K562 (cell line): Measurements from ENCODE around the gene SEPTIN1. TPM values are rescaled to one million over a fixed set of nuclear protein-coding genes. Genes with fewer than 3 reads are reported as not detected.

Experiments used
- BHLHE40 ChIP-seq: IDR thresholded peaks from 2 replicates; pipeline ENCODE4 v1.6.1; 2011; ENCODE audit warnings: low read length, improper control_type of control experiment
- FIP1L1 ChIP-seq: fragments of 200-400 bp; formaldehyde crosslinking; IDR thresholded peaks from 2 replicates; pipeline ENCODE4 v1.6.1; 2018; ENCODE audit warnings: mild to moderate bottlenecking, low read depth, low read length; ENCODE audit not compliant: poor library complexity, severe bottlenecking
- FOXA1 ChIP-seq: fragments of 450-650 bp; IDR thresholded peaks from 2 replicates; pipeline ENCODE4 v1.6.1; 2016; ENCODE audit warnings: mild to moderate bottlenecking, borderline replicate concordance
- GTF2E2 ChIP-seq: fragments of 200-800 bp; sonication (Bioruptor generic); IDR thresholded peaks from 2 replicates; pipeline ENCODE4 v1.6.1; 2016; ENCODE audit warnings: missing genetic modification characterization, missing compliant biosample characterization
- KDM4B ChIP-seq, 2 experiments: fragments of 450-650 bp in 1 of 2; sonication (generic) in 1 of 2; IDR thresholded peaks; 2 replicates each; pipeline ENCODE4 v1.6.1; 2016 to 2017; ENCODE audit warnings: borderline replicate concordance in 2 of 2, antibody characterized with exemption in 1 of 2, low read depth in 1 of 2, mild to moderate bottlenecking in 1 of 2
- KLF6 ChIP-seq: fragments of 250-450 bp; sonication (Bioruptor Pico); IDR thresholded peaks from 2 replicates; pipeline ENCODE4 v1.4.0; 2020; ENCODE audit warnings: mild to moderate bottlenecking, moderate library complexity, borderline replicate concordance
- NR4A1 ChIP-seq, 2 experiments: fragments of 250-450 bp in 1 of 2; fragments of 450-650 bp in 1 of 2; sonication (Bioruptor Pico) in 1 of 2; IDR thresholded peaks; 2 replicates each; pipeline versions ENCODE4 v1.4.0 to v1.6.1; 2016 to 2020; ENCODE audit warnings: mild to moderate bottlenecking in 2 of 2, missing compliant biosample characterization in 1 of 2, missing genetic modification characterization in 1 of 2, moderate library complexity in 1 of 2
- TEAD4 ChIP-seq, 2 experiments: sonication (generic) in 1 of 2; formaldehyde crosslinking in 1 of 2; IDR thresholded peaks; 2 replicates each; pipeline versions ENCODE4 v1.6.1 to v1.8.0; 2012 to 2022; ENCODE audit warnings: borderline replicate concordance in 1 of 2, inconsistent platforms in 1 of 2, low read length in 1 of 2, mild to moderate bottlenecking in 1 of 2, missing genetic modification reagents in 1 of 2
- ZBTB40 ChIP-seq, 2 experiments: fragments of 450-650 bp in 1 of 2; sonication (generic) in 1 of 2; formaldehyde crosslinking in 1 of 2; IDR thresholded peaks; 2 replicates each; pipeline versions ENCODE4 v1.7.1 to v1.9.0; 2016 to 2022; ENCODE audit warnings: inconsistent platforms in 1 of 2, mild to moderate bottlenecking in 1 of 2, missing genetic modification reagents in 1 of 2
- ZNF174 ChIP-seq: fragments of 250-450 bp; sonication (Bioruptor Pico); IDR thresholded peaks from 2 replicates; pipeline ENCODE4 v1.4.0; 2020; ENCODE audit warnings: mild to moderate bottlenecking
- ZNF592 ChIP-seq: fragments of 450-650 bp; IDR thresholded peaks from 2 replicates; pipeline ENCODE4 v1.6.1; 2017; ENCODE audit warnings: antibody characterized with exemption, mild to moderate bottlenecking
- polyA plus RNA-seq, 8 experiments: library from polyadenylated mRNA; depleted of rRNA in 4 of 8; stranded (reverse) in 5 of 8; unstranded in 3 of 8; fragments of >200 nt; fragmentation: Nextera tagmentation in 2 of 8; fragmentation: Illumina TruSeq in 1 of 8; extraction: Ambion mirVana in 2 of 8; extraction: Trizol in 1 of 8; gene quantifications; 2 replicates each; pipeline versions ENCODE4 v1.2.1 to v1.2.3, GENCODE V29; 2011 to 2014; ENCODE audit warnings: inconsistent platforms in 1 of 8, missing spikeins in 1 of 8
- total RNA-seq, 7 experiments: library from RNA; depleted of rRNA in 6 of 7; stranded (reverse); fragments of >200 nt in 6 of 7; fragmentation: Illumina TruSeq in 2 of 7; extraction: Trizol in 2 of 7; gene quantifications; 2 replicates each; pipeline versions ENCODE4 v1.2.1 to v1.2.3, GENCODE V29; 2011 to 2021; ENCODE audit warnings: low replicate concordance in 1 of 7

Gene SEPTIN1
- total and polyA plus RNA-seq, 9 of the 15 experiments (the other 6 are each of a cell fraction or from before 2014, with no cell fraction given) = 0.23 to 5.6 (median 1.7) TPM; not detected in 1

GRCh38 chr16:30355144-30355953 is 27.0 kb downstream of the SEPTIN1 start, which contains the start of gene CD2BP2 (continued):
- TF ChIP-seq ZNF592 (peak; percentile 15; the same call in 1 of the 2 replicates), KDM4B (IDR thresholded peaks at IDR 0.05; ENCODE audit: borderline replicate concordance in 2 of 2, low read depth in 1 of 2) (peak in 1 of 2 experiments; percentile 83; a peak in 1 of 4 replicates), FIP1L1 (no peak), NR4A1 (CRISPR knock-in tag; IDR thresholded peaks at IDR 0.05) (no peak), NR4A1 (tag; IDR thresholded peaks at IDR 0.05) (0 out of 2 replicates have a peak, but pooled peaks have one; percentile 44), BHLHE40 (peak; percentile 95), ZBTB40 (IDR thresholded peaks at IDR 0.05) (peak; percentile 99), ZBTB40 (CRISPR knock-in tag; IDR thresholded peaks at IDR 0.05) (no peak), GTF2E2 (tag) (peak; percentile 79; the same call in 1 of the 2 replicates), TEAD4 (IDR thresholded peaks at IDR 0.05; ENCODE audit: low read length) (peak; percentile 62), TEAD4 (CRISPR knock-in tag; IDR thresholded peaks at IDR 0.05; ENCODE audit: borderline replicate concordance) (no peak), ZNF174 (CRISPR knock-in tag) (no peak), FOXA1 (no peak), KLF6 (no peak; the same call in 1 of the 2 replicates)
